Measurements from ENCODE around the gene TMEM69.

DNA sequence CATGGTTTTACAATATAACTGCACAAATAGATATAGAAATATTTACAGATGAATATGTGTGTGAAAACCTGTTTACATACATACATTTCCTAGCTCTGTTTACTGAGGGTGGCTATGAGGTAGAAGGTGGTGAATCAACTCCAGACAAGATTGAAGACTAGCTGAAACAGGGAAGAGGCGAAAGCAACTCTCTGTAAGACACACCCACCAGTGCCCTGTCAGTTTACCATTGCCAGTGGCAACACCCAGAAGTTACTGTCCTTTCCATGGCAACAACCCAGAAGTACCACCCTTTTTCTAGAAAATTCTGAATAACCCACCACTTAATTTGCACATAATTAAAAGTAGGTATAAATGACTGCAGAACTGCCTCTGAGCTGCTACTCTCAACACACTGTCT lies 16.7 kb downstream of the TMEM69 start:
- TF ChIP-seq CTCF (IDR thresholded peaks at IDR 0.05) (no peak), POLR2A (IDR thresholded peaks at IDR 0.05) (no peak)
